ENCODE data around the gene EVPL.

Gene EVPL

DNA sequence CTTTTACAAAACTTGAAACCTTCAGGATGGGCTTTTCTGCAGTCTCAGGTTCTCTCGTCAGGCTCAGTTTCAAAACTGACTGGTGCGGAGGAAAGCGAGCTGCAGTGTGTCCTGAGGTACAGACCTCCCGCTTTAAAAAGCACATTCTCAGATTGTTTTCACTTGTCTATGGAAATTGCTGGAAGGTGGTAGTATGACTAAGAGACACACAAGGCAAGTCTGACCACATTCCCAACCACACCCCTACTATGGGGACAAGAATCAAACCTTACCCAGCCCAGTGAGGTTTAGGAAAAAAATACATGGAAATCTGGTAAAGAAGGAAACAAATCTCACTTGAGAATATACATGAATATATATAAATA lies 27.0 kb upstream of the EVPL start:
- Histone ChIP-seq H3K9me3 (ENCODE audit: insufficient read depth, low read length, severe bottlenecking) (no peaks in the 10 kb centered on the region), H3K27ac (ENCODE audit: low read length) (no peak overlapping the region), H3K36me3 (ENCODE audit: insufficient read depth, low read length) (peaks cover 87% of the 10 kb centered on the region), H2AFZ (ENCODE audit: low read depth, low read length) (no peak overlapping the region), H3K4me1 (ENCODE audit: insufficient read depth, low read length) (no peaks in the 10 kb centered on the region), H4K20me1 (ENCODE audit: insufficient read depth, low read length) (no peaks in the 10 kb centered on the region), H3K79me2 (ENCODE audit: insufficient read depth, low read length) (peaks cover 17% of the 10 kb centered on the region), H3K9ac (ENCODE audit: low read depth, low read length) (no peak overlapping the region), H3K4me2 (ENCODE audit: insufficient read depth, low read length) (no peak overlapping the region), H3K4me3 (ENCODE audit: low read depth in 1 of 2, low read length in 2 of 2) (no peak overlapping the region), H3K27me3 (ENCODE audit: insufficient read depth, low read length, poor library complexity) (no peaks in the 10 kb centered on the region)
- no peak for DNase-seq
- ATAC-seq (ENCODE audit: insufficient read depth, low read depth), result no peak
- TF ChIP-seq, protein P1, sequence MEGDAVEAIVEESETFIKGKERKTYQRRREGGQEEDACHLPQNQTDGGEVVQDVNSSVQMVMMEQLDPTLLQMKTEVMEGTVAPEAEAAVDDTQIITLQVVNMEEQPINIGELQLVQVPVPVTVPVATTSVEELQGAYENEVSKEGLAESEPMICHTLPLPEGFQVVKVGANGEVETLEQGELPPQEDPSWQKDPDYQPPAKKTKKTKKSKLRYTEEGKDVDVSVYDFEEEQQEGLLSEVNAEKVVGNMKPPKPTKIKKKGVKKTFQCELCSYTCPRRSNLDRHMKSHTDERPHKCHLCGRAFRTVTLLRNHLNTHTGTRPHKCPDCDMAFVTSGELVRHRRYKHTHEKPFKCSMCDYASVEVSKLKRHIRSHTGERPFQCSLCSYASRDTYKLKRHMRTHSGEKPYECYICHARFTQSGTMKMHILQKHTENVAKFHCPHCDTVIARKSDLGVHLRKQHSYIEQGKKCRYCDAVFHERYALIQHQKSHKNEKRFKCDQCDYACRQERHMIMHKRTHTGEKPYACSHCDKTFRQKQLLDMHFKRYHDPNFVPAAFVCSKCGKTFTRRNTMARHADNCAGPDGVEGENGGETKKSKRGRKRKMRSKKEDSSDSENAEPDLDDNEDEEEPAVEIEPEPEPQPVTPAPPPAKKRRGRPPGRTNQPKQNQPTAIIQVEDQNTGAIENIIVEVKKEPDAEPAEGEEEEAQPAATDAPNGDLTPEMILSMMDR (IDR thresholded peaks at IDR 0.05; ENCODE audit: borderline replicate concordance, extremely low read depth, low read length, poor library complexity, severe bottlenecking), result no peak
- no peak for TF ChIP-seq EZH2 (IDR thresholded peaks at IDR 0.05; ENCODE audit: borderline replicate concordance, low read depth, low read length, severe bottlenecking)

DNA sequence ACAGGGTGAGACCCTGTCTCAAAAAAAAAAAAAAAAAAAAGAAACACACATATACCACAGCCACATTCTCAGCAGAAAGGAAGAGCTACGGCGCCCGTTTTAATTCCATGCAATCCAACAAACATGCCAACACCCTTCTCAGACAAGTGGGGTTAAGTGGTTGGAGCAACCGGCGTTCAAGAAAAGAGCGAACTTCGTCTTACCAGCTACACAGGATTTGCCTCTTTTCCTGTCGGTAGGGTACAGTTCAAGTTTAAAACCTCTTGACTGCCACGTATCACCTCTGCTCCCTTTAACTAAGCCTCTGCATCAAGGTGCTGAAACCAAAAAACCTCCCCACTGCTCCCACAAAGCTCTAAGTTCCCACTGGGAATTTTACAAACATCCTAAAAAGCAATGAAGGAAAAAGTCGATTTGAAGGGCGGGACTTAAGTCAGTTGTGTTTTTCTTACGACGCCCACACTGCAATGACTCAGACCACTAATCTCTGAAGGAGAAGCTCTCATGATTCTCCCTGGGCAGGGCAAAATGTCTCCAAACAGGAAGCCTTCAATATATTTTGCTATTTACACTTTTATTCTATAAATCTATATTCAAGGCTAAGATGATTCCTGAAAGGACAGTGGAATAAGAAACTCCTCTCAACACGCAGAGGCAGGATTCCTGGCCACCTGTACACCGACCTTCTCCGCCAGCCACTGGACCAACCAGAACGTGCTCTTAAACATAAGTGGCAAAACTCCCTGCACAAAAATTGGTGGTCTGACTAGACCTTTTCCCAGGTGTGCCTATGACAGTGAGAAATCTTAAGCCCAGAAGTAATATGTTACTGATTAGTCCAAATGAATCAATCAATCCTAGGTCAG lies 26.4 kb upstream of the EVPL start:
- ATAC-seq (ENCODE audit: insufficient read depth, low read depth) (no peak), DNase-seq (no peak)
- Histone ChIP-seq H3K9me3 (ENCODE audit: insufficient read depth, low read length, severe bottlenecking) (no peaks in the 10 kb centered on the region), H3K36me3 (ENCODE audit: insufficient read depth, low read length) (peaks cover 87% of the 10 kb centered on the region), H3K4me2 (ENCODE audit: insufficient read depth, low read length) (no peak overlapping the region), H3K4me1 (ENCODE audit: insufficient read depth, low read length) (no peaks in the 10 kb centered on the region), H3K4me3 (ENCODE audit: low read depth in 1 of 2, low read length in 2 of 2) (no peak overlapping the region), H3K79me2 (ENCODE audit: insufficient read depth, low read length) (peaks cover 17% of the 10 kb centered on the region), H2AFZ (ENCODE audit: low read depth, low read length) (no peak overlapping the region), H4K20me1 (ENCODE audit: insufficient read depth, low read length) (no peaks in the 10 kb centered on the region), H3K27ac (ENCODE audit: low read length) (no peak overlapping the region), H3K9ac (ENCODE audit: low read depth, low read length) (no peak overlapping the region), H3K27me3 (ENCODE audit: insufficient read depth, low read length, poor library complexity) (no peaks in the 10 kb centered on the region)
- TF ChIP-seq EZH2 (IDR thresholded peaks at IDR 0.05; ENCODE audit: borderline replicate concordance, low read depth, low read length, severe bottlenecking), result no peak
- TF ChIP-seq, protein P1 (IDR thresholded peaks at IDR 0.05; ENCODE audit: borderline replicate concordance, extremely low read depth, low read length, poor library complexity, severe bottlenecking), result no peak

DNA sequence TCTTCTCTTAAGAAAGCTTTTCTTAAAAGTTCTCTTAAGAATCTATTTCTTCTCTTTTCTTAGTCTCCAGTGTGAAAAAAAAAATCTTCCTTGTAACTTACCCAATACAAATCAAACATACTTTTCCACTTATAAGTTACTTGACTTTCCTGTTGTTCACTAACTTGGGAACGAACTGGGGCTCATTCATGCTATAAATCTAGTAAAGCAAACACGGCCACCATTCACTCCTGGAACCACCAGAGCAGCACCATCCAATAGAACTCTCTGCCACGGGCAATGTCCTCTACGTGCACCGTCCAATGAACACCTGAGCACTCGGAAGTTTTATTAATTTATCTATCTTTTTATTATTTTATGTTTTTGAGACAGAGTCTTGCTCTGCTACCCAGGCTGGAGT lies 24.5 kb upstream of the EVPL start:
- no peak for ATAC-seq (ENCODE audit: insufficient read depth, low read depth)

More for the DNA sequence above, 24.5 kb upstream of the EVPL start:
- no peak overlapping the region for H3K4me2 ChIP-seq (ENCODE audit: insufficient read depth, low read length)
- no peaks in the 10 kb centered on the region for H3K27me3 ChIP-seq (ENCODE audit: insufficient read depth, low read length, poor library complexity)
- no peaks in the 10 kb centered on the region for H3K9me3 ChIP-seq (ENCODE audit: insufficient read depth, low read length, severe bottlenecking)
- no peak for DNase-seq
- no peaks in the 10 kb centered on the region for H4K20me1 ChIP-seq (ENCODE audit: insufficient read depth, low read length)
- no peak overlapping the region for H3K9ac ChIP-seq (ENCODE audit: low read depth, low read length)
- H3K4me1 ChIP-seq (ENCODE audit: insufficient read depth, low read length), result no peaks in the 10 kb centered on the region
- H3K36me3 ChIP-seq (ENCODE audit: insufficient read depth, low read length), result peaks cover 85% of the 10 kb centered on the region
- no peak overlapping the region for H3K27ac ChIP-seq (ENCODE audit: low read length)
- H3K4me3 ChIP-seq (ENCODE audit: low read depth in 1 of 2, low read length in 2 of 2), result no peak overlapping the region
- no peak overlapping the region for H2AFZ ChIP-seq (ENCODE audit: low read depth, low read length)
- no peak for TF ChIP-seq EZH2 (IDR thresholded peaks at IDR 0.05; ENCODE audit: borderline replicate concordance, low read depth, low read length, severe bottlenecking)
- TF ChIP-seq, protein P1 (IDR thresholded peaks at IDR 0.05; ENCODE audit: borderline replicate concordance, extremely low read depth, low read length, poor library complexity, severe bottlenecking), result no peak
- H3K79me2 ChIP-seq (ENCODE audit: insufficient read depth, low read length), result peaks cover 14% of the 10 kb centered on the region

All from DND-41 (cell line).